Fibroblast of mammary gland (primary cell): ENCODE data around the gene KCNQ1.

Experiments used
- DNase-seq: peaks from one replicate; pipeline ENCODE4 v3.0.0-alpha.2; 2010; ENCODE audit warnings: low read depth
- H3K4me3 ChIP-seq: 2 replicates; pipeline ENCODE4 v1.5.1; 2011; ENCODE audit warnings: low read depth, mild to moderate bottlenecking, low read length, moderate library complexity; ENCODE audit not compliant: control insufficient read depth
- CTCF ChIP-seq: conservative IDR thresholded peaks from 2 replicates; pipeline ENCODE4 v1.5.1; 2011; ENCODE audit warnings: low read depth, low read length, inconsistent platforms; ENCODE audit not compliant: control insufficient read depth, insufficient read depth

The KCNQ1 gene

GRCh38 chr11:2869561-2870427 is 425.0 kb downstream of the KCNQ1 start:
- TF ChIP-seq CTCF, result no peak
- DNase-seq, result no peak
- no peak overlapping the region for H3K4me3 ChIP-seq

GRCh38 chr11:2870460-2870859 is 425.7 kb downstream of the KCNQ1 start:
- no peak for TF ChIP-seq CTCF

GRCh38 chr11:2870969-2871680 is 426.3 kb downstream of the KCNQ1 start:
- H3K4me3 ChIP-seq, result no peak overlapping the region
- no peak for DNase-seq
- no peak for TF ChIP-seq CTCF

More at GRCh38 chr11:2870460-2870859, 425.7 kb downstream of the KCNQ1 start:
- no peak overlapping the region for H3K4me3 ChIP-seq
- DNase-seq, result no peak

- H3K4me3 ChIP-seq, result no peak overlapping the region
- no peak for TF ChIP-seq CTCF
- DNase-seq, result no peak
These were observed 430.2 kb downstream of the KCNQ1 start for GRCh38 chr11:2874963-2875362.

GRCh38 chr11:2877474-2877873 is 432.7 kb downstream of the KCNQ1 start:
- DNase-seq, result no peak
- no peak for TF ChIP-seq CTCF
- no peak overlapping the region for H3K4me3 ChIP-seq

GRCh38 chr11:2878782-2879181 is 434.0 kb downstream of the KCNQ1 start:
- no peak for DNase-seq
- H3K4me3 ChIP-seq, result no peak overlapping the region
- TF ChIP-seq CTCF, result no peak
